C1 segment of cervical spinal cord (tissue), 14 donors: ENCODE data around the gene SLITRK3.
A peak's percentile ranks its signal among the peaks of the same experiment; 100 is the strongest.
"Not testable (repeated sequence)": the region's sequence is repeated elsewhere in the genome, so short reads cannot be mapped to it uniquely, and the experiment has no call there.

Source experiments
- DNase-seq, 14 donors: peaks; one replicate each; lab custom pipeline; 2025; lab: John Stamatoyannopoulos, UW

The SLITRK3 gene

DNA sequence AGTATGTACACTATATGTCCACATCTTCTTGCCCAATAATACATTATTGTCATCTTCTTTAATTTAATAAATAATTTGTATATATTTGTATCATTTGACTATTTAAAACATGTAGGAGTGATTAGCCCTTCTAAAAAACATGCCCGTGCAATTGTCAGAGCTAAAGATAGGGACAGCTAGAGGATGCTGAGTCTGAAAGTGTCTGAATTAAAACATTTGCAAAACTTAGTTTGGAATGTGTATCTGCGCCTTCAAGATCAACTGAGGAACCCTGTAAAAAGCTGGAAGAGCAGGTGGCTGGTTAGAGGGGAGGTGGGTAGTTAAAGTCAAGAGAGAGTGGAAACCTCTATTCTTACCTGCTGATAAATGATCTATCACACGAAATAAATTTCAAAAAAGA, 4.7 kb downstream of the SLITRK3 start:
- peak in 1 of 14 donors; percentile 34 for DNase-seq

DNA sequence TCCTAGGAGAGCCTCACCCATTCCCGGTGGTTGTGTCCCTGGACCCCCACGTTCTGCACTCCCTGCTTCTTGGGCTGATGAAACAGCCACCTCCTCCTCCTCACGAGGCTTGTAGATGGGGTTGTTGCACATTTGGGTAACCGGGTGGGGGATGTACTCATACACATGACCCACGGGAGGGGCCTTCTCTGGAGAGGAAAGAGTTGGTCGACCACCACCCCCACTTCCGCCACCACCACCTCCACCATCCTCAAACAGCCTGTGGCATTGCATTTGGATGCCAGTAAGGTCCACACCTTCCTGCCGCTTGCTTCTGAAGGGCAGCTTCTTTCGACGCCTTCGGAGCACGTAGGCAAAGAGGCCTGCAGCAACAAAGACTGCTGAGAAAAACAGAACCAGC, 7.7 kb downstream of the SLITRK3 start:
- DNase-seq, result no peak

DNA sequence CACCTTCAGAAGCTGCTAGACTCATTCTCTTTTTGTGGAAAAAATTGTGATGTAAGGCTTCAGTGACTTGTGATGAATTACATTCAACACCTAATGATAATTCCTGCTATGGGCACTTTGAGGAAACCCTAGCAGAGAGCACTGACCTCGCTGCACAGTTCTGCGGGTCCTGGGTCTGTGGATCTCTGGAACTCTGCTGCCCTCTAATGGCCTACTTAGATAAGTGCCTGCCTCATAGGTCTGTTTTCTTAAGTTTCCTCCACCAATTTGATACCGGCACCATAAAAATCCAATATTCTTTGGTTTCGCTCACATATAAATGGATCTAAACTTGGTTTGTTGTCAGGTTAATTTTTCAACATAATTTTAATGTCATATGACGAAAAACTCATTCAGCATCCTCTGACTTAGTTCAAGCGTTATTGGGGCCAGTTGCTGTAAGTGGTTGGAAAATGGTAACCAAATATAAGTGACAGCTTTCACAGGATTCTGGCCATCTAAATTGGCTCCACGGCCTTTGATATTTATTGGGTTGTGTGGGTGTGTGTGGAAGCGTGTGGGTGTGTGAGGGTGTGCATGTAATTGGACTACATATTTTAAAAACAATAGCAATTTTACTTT, 10.4 kb downstream of the SLITRK3 start:
- peak in 2 of 14 donors; percentile 28 to 55 for DNase-seq

- DNase-seq, result no peak
These were observed 14.6 kb downstream of the SLITRK3 start for GRCh38 chr3:165181556-165181955.

- DNase-seq, result no peak
These were observed 25.9 kb downstream of the SLITRK3 start for GRCh38 chr3:165170236-165170635.

DNA sequence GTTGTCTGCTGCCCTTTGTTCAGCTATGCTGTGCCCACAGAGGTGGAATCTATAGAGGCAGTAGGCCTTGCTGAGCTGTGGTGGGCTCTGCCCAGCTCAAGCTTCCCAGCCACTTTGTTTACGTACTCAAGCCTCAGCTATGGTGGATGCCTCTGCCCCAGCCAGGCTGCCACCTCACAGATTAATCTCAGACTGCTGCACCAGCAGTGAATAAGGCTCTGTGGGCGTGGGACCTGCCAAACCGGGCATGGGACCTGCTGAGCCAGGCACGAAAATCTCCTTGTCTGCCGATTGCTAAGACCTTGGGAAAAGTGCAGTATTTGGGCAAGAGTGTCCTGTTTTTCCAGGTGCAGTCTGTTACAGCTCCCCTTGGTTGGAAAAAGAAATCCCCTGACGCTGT, 26.8 kb downstream of the SLITRK3 start:
- no peak for DNase-seq

GRCh38 chr3:165162883-165163282, 33.3 kb downstream of the SLITRK3 start:
- no peak for DNase-seq

DNA sequence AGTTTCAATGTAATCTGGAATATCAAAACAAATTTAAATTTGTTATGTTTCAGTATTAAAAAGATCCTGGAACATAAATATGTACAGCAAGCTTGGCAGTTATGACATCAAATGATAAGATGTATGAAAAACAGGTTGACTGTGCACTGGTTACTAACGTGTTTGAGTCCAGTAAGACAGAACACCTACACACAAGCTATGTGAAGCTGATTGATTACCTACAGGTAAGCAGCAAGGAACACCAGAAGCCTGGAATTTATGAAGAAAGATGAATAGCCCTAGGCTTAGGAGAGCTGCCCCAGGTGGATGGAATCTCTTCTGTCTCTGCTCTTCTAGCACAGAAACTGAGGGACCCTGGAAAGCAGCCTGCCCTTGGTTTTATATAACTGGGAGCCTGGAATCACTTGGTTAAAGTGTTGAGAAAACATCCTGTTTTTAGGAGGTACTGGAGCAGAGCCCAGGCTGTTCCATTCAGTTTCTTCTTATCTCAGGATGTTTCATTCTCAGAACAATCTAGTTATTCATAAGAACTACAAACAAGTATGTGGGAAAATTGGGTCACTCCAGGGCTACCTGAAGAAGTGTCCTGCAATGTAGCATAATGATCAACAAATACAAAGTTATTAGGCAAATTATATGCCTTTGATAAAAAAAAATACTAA, 36.3 kb downstream of the SLITRK3 start:
- DNase-seq, result no peak

GRCh38 chr3:165158011-165158410, 38.2 kb downstream of the SLITRK3 start:
- DNase-seq, result no peak

DNA sequence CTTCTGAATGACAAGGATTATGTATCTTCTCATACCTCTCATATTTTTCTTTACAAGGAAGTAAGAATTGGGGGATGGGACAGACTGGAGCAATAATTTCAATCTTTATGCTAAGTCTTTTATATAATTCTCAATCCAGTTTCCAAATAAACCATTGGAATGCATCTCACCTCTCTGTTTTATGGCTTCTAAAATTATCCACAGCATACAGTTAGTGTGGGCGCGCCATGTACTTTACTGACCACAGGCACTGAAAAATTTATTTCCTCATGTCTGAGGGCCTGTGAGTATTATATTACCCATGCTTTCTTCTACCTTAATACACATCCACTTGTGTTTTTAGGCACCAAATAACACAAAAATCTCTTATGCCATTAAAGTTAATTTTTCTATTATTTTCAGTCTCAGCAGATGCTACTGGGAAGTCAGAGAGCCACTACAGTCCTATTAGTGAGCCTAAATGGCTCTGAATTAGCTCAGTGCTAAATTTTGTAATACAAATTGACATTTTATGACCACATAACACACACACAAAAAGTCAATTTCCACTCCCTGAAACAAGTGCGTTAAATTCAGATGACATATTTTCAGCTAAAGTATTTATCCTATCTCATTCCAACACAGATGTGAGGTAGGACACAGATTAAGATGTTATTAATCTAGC, 39.3 kb downstream of the SLITRK3 start:
- DNase-seq, result no peak

DNA sequence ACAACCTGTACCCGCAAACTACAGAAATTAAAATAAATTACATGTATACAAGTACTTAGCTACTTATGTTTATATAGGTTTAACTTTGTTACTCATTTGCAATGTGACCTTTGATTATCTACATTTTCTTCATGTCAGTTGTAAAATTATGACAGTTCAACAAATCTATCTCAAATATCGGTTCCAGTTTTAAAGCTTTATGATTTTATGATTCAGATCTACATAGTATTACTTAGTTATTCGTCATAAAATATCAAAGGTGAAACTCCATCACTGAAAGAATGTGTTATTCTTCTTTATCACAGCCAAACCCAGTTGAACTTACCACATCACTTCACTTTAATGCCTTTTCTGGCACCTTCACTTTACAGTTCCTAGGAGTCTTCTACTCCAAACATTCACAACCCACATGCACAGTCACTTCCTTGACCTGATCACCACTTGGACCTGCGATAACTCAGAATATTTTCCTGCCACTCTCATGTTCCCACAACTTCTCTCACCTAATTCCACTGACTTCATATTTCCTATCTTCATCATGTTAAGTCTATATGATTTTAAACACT, 47.2 kb downstream of the SLITRK3 start:
- DNase-seq, result no peak

- DNase-seq, result no peak
These were observed 51.9 kb downstream of the SLITRK3 start for GRCh38 chr3:165144271-165144670.

- DNase-seq, result not testable (repeated sequence)
These were observed 56.3 kb downstream of the SLITRK3 start for GRCh38 chr3:165139918-165140317.
